Common myeloid progenitor, CD34-positive (primary cell): Measurements from ENCODE around the gene NXPH3.

Experiments
- CTCF ChIA-PET: fragments of 350-600 bp; sonication (Branson Sonifier 250); formaldehyde crosslinking; loops from one replicate; lab custom pipeline; 2021; ENCODE audit warnings: antibody characterized with exemption; lab: Charles Lee
- POLR2A ChIA-PET: fragments of 350-600 bp; sonication (Branson Sonifier 250); formaldehyde crosslinking; loops from one replicate; lab custom pipeline; 2021; ENCODE audit warnings: antibody characterized with exemption; lab: Charles Lee
- DNase-seq, 3 donors: peaks; one replicate each; pipeline versions ENCODE4 v3.0.0 to v3.0.0-alpha.2; 2013
- H3K27ac ChIP-seq, 2 experiments: 1 replicate in 1 of 2; 2 replicates in 1 of 2; pipeline ENCODE4 v1.7.0; 2013; ENCODE audit warnings: inconsistent platforms in 2 of 2, low read length in 2 of 2, mild to moderate bottlenecking in 2 of 2, low read depth in 1 of 2, moderate library complexity in 1 of 2; ENCODE audit not compliant: severe bottlenecking in 2 of 2, insufficient read depth in 1 of 2, poor library complexity in 1 of 2
- H3K27me3 ChIP-seq, 5 experiments: replicated peaks in 2 of 5; 1 replicate in 3 of 5; 2 replicates in 2 of 5; pipeline versions ENCODE4 v1.6.1 to v1.7.0; 2013; ENCODE audit warnings: low read length in 4 of 5, mild to moderate bottlenecking in 2 of 5, moderate library complexity in 2 of 5, inconsistent platforms in 1 of 5; ENCODE audit not compliant: insufficient read depth in 5 of 5, control insufficient read depth in 4 of 5
- H3K36me3 ChIP-seq, 4 experiments: 1 replicate in 2 of 4; 2 replicates in 2 of 4; pipeline versions ENCODE4 v1.6.1 to v1.7.0; 2013; ENCODE audit warnings: low read length in 3 of 4, control low read depth in 1 of 4, mild to moderate bottlenecking in 1 of 4; ENCODE audit not compliant: control insufficient read depth in 4 of 4, insufficient read depth in 4 of 4
- H3K4me1 ChIP-seq, 4 experiments: 1 replicate in 3 of 4; 2 replicates in 1 of 4; pipeline versions ENCODE4 v1.6.1 to v1.7.1; 2013; ENCODE audit warnings: low read length in 3 of 4, mild to moderate bottlenecking in 3 of 4, control low read depth in 1 of 4, inconsistent platforms in 1 of 4, moderate library complexity in 1 of 4; ENCODE audit not compliant: control insufficient read depth in 4 of 4, insufficient read depth in 4 of 4; ENCODE audit errors: control extremely low read depth in 1 of 4
- H3K4me3 ChIP-seq, 7 experiments: 1 replicate in 4 of 7; 2 replicates in 3 of 7; pipeline versions ENCODE4 v1.5.1 to v1.7.0; 2013; ENCODE audit warnings: mild to moderate bottlenecking in 7 of 7, low read length in 6 of 7, moderate library complexity in 6 of 7, inconsistent platforms in 2 of 7, low read depth in 2 of 7, control low read depth in 1 of 7; ENCODE audit not compliant: insufficient read depth in 4 of 7, control insufficient read depth in 1 of 7; ENCODE audit errors: extremely low read depth in 1 of 7
- H3K9me3 ChIP-seq, 5 experiments: 1 replicate in 4 of 5; 2 replicates in 1 of 5; pipeline versions ENCODE4 v1.6.1 to v1.7.1; 2013; ENCODE audit warnings: low read length in 4 of 5, mild to moderate bottlenecking in 2 of 5, inconsistent platforms in 1 of 5, low read depth in 1 of 5, moderate library complexity in 1 of 5; ENCODE audit not compliant: control insufficient read depth in 4 of 5, insufficient read depth in 2 of 5; ENCODE audit errors: control extremely low read depth in 1 of 5
- WGBS: methylation state at CpG from one replicate; pipeline ENCODE4 v1.1.5; 2013; ENCODE audit not compliant: insufficient coverage; 5-methylcytosine and 5-hydroxymethylcytosine counted together

Gene NXPH3

GRCh38 chr17:49578952-49579500, 3.4 kb downstream of the NXPH3 start:
- peaks cover 0 to 40% (median 17%) of the 10 kb centered on the region in 5 experiments for H3K27me3 ChIP-seq
- H3K27ac ChIP-seq = no peak overlapping the region
- H3K36me3 ChIP-seq = no peaks in the 10 kb centered on the region
- peaks cover 0 to 18% (median 17%) of the 10 kb centered on the region in 4 experiments for H3K4me1 ChIP-seq
- H3K9me3 ChIP-seq = no peaks in the 10 kb centered on the region
- ChIA-PET CTCF (interaction anchor here (0.9 to 1.9 kb wide), 2 partner anchors 9 to 11 kb away, joined by 3 to 8 read pairs; no protein-coding TSS in a partner anchor), POLR2A (no interaction called here)
- H3K4me3 ChIP-seq = no peak overlapping the region
- over 99% methylated on average over 16 of the region's 17 CpGs for WGBS
- DNase-seq = no peak

GRCh38 chr17:49579522-49579921, 3.9 kb downstream of the NXPH3 start:
- whole genome bisulfite sequencing = 98% methylated on average over 5 of the region's 5 CpGs
- ChIA-PET POLR2A (no interaction called here), CTCF (interaction anchor here (0.8 to 1.9 kb wide), 3 partner anchors 9 to 123 kb away, joined by 3 to 8 read pairs (median 3); no protein-coding TSS in a partner anchor)
- H3K27me3 ChIP-seq = peaks cover 0 to 36% (median 15%) of the 10 kb centered on the region in 5 experiments
- H3K36me3 ChIP-seq = no peaks in the 10 kb centered on the region
- H3K4me3 ChIP-seq = no peak overlapping the region
- peaks cover 0 to 18% (median 17%) of the 10 kb centered on the region in 4 experiments for H3K4me1 ChIP-seq
- no peak overlapping the region for H3K27ac ChIP-seq
- no peaks in the 10 kb centered on the region for H3K9me3 ChIP-seq
- no peak for DNase-seq

- no peak for DNase-seq
- H3K27me3 ChIP-seq = peaks cover 0 to 29% (median 11%) of the 10 kb centered on the region in 5 experiments
- no peak overlapping the region for H3K4me3 ChIP-seq
- CTCF ChIA-PET = interaction anchor here (0.8 to 0.9 kb wide), 2 partner anchors 12 to 123 kb away, joined by 3 read pairs; no protein-coding TSS in a partner anchor
- H3K9me3 ChIP-seq = no peaks in the 10 kb centered on the region
- no peaks in the 10 kb centered on the region for H3K36me3 ChIP-seq
- peaks cover 0 to 17% (median 17%) of the 10 kb centered on the region in 4 experiments for H3K4me1 ChIP-seq
- no peak overlapping the region for H3K27ac ChIP-seq
- 99% methylated on average over 10 of the region's 21 CpGs for WGBS
- POLR2A ChIA-PET = no interaction called here
Observed at GRCh38 chr17:49580055-49580721, 4.5 kb downstream of the NXPH3 start.

GRCh38 chr17:49580981-49581647, 5.4 kb downstream of the NXPH3 start:
- POLR2A ChIA-PET = no interaction called here
- CTCF ChIA-PET = interaction anchor here (1.1 kb wide), 1 partner anchor 10 kb away, joined by 3 read pairs; no protein-coding TSS in a partner anchor
- H3K9me3 ChIP-seq = no peaks in the 10 kb centered on the region
- no peak overlapping the region for H3K27ac ChIP-seq
- no peak for DNase-seq
- H3K27me3 ChIP-seq = peaks cover 0 to 25% (median 11%) of the 10 kb centered on the region in 5 experiments
- H3K36me3 ChIP-seq = no peaks in the 10 kb centered on the region
- H3K4me3 ChIP-seq = no peak overlapping the region
- peaks cover 0 to 11% (median 10%) of the 10 kb centered on the region in 4 experiments for H3K4me1 ChIP-seq
- WGBS = 88% methylated on average over 10 of the region's 12 CpGs

GRCh38 chr17:49581648-49581998, 6.0 kb downstream of the NXPH3 start:
- 94% methylated on average over 3 of the region's 6 CpGs for WGBS
- H3K4me1 ChIP-seq = peaks cover 0 to 6% (median 5%) of the 10 kb centered on the region in 4 experiments
- no peak overlapping the region for H3K27ac ChIP-seq
- H3K36me3 ChIP-seq = no peaks in the 10 kb centered on the region
- ChIA-PET POLR2A (no interaction called here), CTCF (interaction anchor here (1.1 to 1.2 kb wide), 2 partner anchors 11 to 114 kb away, joined by 3 to 6 read pairs; no protein-coding TSS in a partner anchor)
- DNase-seq = no peak
- no peaks in the 10 kb centered on the region for H3K9me3 ChIP-seq
- peaks cover 0 to 20% (median 11%) of the 10 kb centered on the region in 5 experiments for H3K27me3 ChIP-seq
- no peak overlapping the region for H3K4me3 ChIP-seq

- Histone ChIP-seq H3K9me3 (no peaks in the 10 kb centered on the region), H3K27ac (no peak overlapping the region), H3K4me3 (no peak overlapping the region), H3K4me1 (no peaks in the 10 kb centered on the region), H3K27me3 (peaks cover 0 to 14% (median 7%) of the 10 kb centered on the region in 5 experiments), H3K36me3 (no peaks in the 10 kb centered on the region)
- no peak for DNase-seq
- over 99% methylated on average over 12 of the region's 12 CpGs for WGBS
- POLR2A ChIA-PET = no interaction called here
- CTCF ChIA-PET = interaction anchor here (1.2 kb wide), 3 partner anchors 12 to 113 kb away, joined by 3 to 6 read pairs (median 3); no protein-coding TSS in a partner anchor
Observed at GRCh38 chr17:49582055-49582722, 6.5 kb downstream of the NXPH3 start.
